ENCODE data around the gene SLC5A9. TPM values are rescaled to one million over a fixed set of nuclear protein-coding genes. Genes with fewer than 3 reads are reported as not detected.

SLC5A9 gene
- total and polyA plus RNA-seq, 2 experiments from 2014 or later = 0.10 TPM

DNA sequence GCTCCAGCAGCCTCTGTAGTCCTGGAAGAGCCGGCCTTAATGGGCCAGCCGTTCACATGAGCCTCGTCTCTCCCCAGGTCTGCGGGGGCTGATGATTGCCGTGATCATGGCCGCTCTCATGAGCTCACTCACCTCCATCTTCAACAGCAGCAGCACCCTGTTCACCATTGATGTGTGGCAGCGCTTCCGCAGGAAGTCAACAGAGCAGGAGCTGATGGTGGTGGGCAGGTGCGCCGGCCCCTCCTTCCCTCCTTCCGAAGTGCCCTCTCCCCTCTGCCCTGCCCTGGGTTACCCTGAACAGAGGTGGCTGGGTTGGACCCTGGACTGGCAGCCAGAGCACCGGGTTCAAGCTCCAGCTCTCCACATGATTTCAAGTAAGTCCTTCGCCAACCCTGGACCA lies 13.1 kb downstream of the SLC5A9 start:
- ATAC-seq (no peak), DNase-seq (ENCODE audit: low spot score) (no peak)
- no peak overlapping the region for H3K27ac Mint-ChIP-seq
- no peak overlapping the region for H3K27ac ChIP-seq (ENCODE audit: low read depth)
- H3K79me2 ChIP-seq (replicated peaks; ENCODE audit: insufficient read depth) = no peaks in the 10 kb centered on the region
- TF ChIP-seq ZNF331 (CRISPR knock-in tag; IDR thresholded peaks at IDR 0.05; ENCODE audit: low read depth) = no peak
- no peak for TF ChIP-seq JUNB (IDR thresholded peaks at IDR 0.05; ENCODE audit: unreplicated experiment)
- TF ChIP-seq, protein P1, sequence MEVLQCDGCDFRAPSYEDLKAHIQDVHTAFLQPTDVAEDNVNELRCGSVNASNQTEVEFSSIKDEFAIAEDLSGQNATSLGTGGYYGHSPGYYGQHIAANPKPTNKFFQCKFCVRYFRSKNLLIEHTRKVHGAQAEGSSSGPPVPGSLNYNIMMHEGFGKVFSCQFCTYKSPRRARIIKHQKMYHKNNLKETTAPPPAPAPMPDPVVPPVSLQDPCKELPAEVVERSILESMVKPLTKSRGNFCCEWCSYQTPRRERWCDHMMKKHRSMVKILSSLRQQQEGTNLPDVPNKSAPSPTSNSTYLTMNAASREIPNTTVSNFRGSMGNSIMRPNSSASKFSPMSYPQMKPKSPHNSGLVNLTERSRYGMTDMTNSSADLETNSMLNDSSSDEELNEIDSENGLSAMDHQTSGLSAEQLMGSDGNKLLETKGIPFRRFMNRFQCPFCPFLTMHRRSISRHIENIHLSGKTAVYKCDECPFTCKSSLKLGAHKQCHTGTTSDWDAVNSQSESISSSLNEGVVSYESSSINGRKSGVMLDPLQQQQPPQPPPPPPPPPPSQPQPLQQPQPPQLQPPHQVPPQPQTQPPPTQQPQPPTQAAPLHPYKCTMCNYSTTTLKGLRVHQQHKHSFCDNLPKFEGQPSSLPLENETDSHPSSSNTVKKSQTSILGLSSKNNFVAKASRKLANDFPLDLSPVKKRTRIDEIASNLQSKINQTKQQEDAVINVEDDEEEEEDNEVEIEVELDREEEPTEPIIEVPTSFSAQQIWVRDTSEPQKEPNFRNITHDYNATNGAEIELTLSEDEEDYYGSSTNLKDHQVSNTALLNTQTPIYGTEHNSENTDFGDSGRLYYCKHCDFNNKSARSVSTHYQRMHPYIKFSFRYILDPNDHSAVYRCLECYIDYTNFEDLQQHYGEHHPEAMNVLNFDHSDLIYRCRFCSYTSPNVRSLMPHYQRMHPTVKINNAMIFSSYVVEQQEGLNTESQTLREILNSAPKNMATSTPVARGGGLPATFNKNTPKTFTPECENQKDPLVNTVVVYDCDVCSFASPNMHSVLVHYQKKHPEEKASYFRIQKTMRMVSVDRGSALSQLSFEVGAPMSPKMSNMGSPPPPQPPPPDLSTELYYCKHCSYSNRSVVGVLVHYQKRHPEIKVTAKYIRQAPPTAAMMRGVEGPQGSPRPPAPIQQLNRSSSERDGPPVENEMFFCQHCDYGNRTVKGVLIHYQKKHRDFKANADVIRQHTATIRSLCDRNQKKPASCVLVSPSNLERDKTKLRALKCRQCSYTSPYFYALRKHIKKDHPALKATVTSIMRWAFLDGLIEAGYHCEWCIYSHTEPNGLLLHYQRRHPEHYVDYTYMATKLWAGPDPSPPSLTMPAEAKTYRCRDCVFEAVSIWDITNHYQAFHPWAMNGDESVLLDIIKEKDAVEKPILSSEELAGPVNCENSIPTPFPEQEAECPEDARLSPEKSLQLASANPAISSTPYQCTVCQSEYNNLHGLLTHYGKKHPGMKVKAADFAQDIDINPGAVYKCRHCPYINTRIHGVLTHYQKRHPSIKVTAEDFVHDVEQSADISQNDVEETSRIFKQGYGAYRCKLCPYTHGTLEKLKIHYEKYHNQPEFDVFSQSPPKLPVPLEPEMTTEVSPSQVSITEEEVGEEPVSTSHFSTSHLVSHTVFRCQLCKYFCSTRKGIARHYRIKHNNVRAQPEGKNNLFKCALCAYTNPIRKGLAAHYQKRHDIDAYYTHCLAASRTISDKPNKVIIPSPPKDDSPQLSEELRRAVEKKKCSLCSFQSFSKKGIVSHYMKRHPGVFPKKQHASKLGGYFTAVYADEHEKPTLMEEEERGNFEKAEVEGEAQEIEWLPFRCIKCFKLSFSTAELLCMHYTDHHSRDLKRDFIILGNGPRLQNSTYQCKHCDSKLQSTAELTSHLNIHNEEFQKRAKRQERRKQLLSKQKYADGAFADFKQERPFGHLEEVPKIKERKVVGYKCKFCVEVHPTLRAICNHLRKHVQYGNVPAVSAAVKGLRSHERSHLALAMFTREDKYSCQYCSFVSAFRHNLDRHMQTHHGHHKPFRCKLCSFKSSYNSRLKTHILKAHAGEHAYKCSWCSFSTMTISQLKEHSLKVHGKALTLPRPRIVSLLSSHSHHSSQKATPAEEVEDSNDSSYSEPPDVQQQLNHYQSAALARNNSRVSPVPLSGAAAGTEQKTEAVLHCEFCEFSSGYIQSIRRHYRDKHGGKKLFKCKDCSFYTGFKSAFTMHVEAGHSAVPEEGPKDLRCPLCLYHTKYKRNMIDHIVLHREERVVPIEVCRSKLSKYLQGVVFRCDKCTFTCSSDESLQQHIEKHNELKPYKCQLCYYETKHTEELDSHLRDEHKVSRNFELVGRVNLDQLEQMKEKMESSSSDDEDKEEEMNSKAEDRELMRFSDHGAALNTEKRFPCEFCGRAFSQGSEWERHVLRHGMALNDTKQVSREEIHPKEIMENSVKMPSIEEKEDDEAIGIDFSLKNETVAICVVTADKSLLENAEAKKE (CRISPR knock-in tag; IDR thresholded peaks at IDR 0.05) = no peak
- TF ChIP-seq CREB1 (CRISPR knock-in tag; IDR thresholded peaks at IDR 0.05; ENCODE audit: low read depth) = no peak
- TF ChIP-seq, protein P2, sequence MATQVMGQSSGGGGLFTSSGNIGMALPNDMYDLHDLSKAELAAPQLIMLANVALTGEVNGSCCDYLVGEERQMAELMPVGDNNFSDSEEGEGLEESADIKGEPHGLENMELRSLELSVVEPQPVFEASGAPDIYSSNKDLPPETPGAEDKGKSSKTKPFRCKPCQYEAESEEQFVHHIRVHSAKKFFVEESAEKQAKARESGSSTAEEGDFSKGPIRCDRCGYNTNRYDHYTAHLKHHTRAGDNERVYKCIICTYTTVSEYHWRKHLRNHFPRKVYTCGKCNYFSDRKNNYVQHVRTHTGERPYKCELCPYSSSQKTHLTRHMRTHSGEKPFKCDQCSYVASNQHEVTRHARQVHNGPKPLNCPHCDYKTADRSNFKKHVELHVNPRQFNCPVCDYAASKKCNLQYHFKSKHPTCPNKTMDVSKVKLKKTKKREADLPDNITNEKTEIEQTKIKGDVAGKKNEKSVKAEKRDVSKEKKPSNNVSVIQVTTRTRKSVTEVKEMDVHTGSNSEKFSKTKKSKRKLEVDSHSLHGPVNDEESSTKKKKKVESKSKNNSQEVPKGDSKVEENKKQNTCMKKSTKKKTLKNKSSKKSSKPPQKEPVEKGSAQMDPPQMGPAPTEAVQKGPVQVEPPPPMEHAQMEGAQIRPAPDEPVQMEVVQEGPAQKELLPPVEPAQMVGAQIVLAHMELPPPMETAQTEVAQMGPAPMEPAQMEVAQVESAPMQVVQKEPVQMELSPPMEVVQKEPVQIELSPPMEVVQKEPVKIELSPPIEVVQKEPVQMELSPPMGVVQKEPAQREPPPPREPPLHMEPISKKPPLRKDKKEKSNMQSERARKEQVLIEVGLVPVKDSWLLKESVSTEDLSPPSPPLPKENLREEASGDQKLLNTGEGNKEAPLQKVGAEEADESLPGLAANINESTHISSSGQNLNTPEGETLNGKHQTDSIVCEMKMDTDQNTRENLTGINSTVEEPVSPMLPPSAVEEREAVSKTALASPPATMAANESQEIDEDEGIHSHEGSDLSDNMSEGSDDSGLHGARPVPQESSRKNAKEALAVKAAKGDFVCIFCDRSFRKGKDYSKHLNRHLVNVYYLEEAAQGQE (IDR thresholded peaks at IDR 0.05; ENCODE audit: unreplicated experiment) = no peak
- TF ChIP-seq POLR2AphosphoS5 (IDR thresholded peaks at IDR 0.05; ENCODE audit: low read depth) = no peak
- TF ChIP-seq STAT1 (IDR thresholded peaks at IDR 0.05; ENCODE audit: unreplicated experiment) = no peak
- H3K4me1 ChIP-seq (ENCODE audit: insufficient read depth) = no peaks in the 10 kb centered on the region
- no peaks in the 10 kb centered on the region for H3K9me3 Mint-ChIP-seq
- H3K4me2 ChIP-seq = no peak overlapping the region
- H3K4me3 Mint-ChIP-seq = no peak overlapping the region
- no peaks in the 10 kb centered on the region for H3K36me3 ChIP-seq (ENCODE audit: insufficient read depth)
- no peaks in the 10 kb centered on the region for H3K9me2 ChIP-seq (ENCODE audit: insufficient read depth)
- H3K36me3 Mint-ChIP-seq (ENCODE audit: low read depth) = no peaks in the 10 kb centered on the region
- H3K27me3 Mint-ChIP-seq (ENCODE audit: insufficient read depth, low read depth, poor library complexity) = peaks cover 12% of the 10 kb centered on the region
- no peaks in the 10 kb centered on the region for H3F3A ChIP-seq (replicated peaks; ENCODE audit: low read depth)
- no peaks in the 10 kb centered on the region for H3K27me3 ChIP-seq (ENCODE audit: insufficient read depth)
- no peaks in the 10 kb centered on the region for H3K4me1 Mint-ChIP-seq
- H2AFZ ChIP-seq = no peak overlapping the region
- H3K4me3 ChIP-seq = no peak overlapping the region
- no peaks in the 10 kb centered on the region for H4K20me1 ChIP-seq (replicated peaks; ENCODE audit: insufficient read depth)

Data from GM23338 (cell line).